WTC11 (cell line): ENCODE measurements around the gene NTN5. TPM values are rescaled to one million over a fixed set of nuclear protein-coding genes. Genes with fewer than 3 reads are reported as not detected.

ENCODE experiments used
- ATAC-seq: fragments of 200-7000 bp; cut with Tn5 transposase; 2 replicates; pipeline ENCODE4 v1.10.0; 2021; ENCODE audit warnings: mild to moderate bottlenecking, moderate library complexity
- CTCF ChIA-PET: fragments of 300-600 bp; sonication (Branson Sonifier 250); formaldehyde crosslinking; loops from one replicate; lab custom pipeline; 2021; ENCODE audit warnings: antibody characterized with exemption; lab: Charles Lee
- POLR2A ChIA-PET: fragments of 350-600 bp; sonication (Branson Sonifier 250); formaldehyde crosslinking; loops from one replicate; lab custom pipeline; 2021; ENCODE audit warnings: antibody characterized with exemption; lab: Charles Lee
- DNase-seq: peaks from one replicate; pipeline ENCODE4 v3.0.0; 2021; ENCODE audit warnings: low spot score
- H3K27ac Mint-ChIP-seq: 2 replicates; pipeline ENCODE4 v1.8.0; 2021; ENCODE audit warnings: mixed read lengths
- H3K27me3 Mint-ChIP-seq: 2 replicates; pipeline ENCODE4 v1.8.0; 2021; ENCODE audit warnings: low read depth, mild to moderate bottlenecking, moderate library complexity, mixed read lengths
- H3K36me3 Mint-ChIP-seq: 2 replicates; pipeline ENCODE4 v1.8.0; 2021; ENCODE audit warnings: mixed read lengths
- H3K4me1 Mint-ChIP-seq: 2 replicates; pipeline ENCODE4 v1.8.0; 2022; ENCODE audit warnings: mixed read lengths
- H3K4me3 Mint-ChIP-seq: 2 replicates; pipeline ENCODE4 v1.8.0; 2021; ENCODE audit warnings: mild to moderate bottlenecking, moderate library complexity, mixed read lengths
- H3K9me3 Mint-ChIP-seq: 2 replicates; pipeline ENCODE4 v1.8.0; 2021; ENCODE audit warnings: mixed read lengths
- CDX4 ChIP-seq: fragments of 250-450 bp; sonication (Bioruptor Pico); IDR thresholded peaks from 2 replicates; pipeline ENCODE4 v1.9.0; 2021; ENCODE audit warnings: moderate library complexity, mild to moderate bottlenecking, inconsistent platforms, borderline replicate concordance
- CREB1 ChIP-seq: sonication (generic); formaldehyde crosslinking; IDR thresholded peaks from 2 replicates; pipeline ENCODE4 v1.8.0; 2023; ENCODE audit warnings: mild to moderate bottlenecking, missing genetic modification reagents
- CREM ChIP-seq: sonication (generic); formaldehyde crosslinking; IDR thresholded peaks from 2 replicates; pipeline ENCODE4 v1.8.1; 2022; ENCODE audit warnings: mild to moderate bottlenecking, missing genetic modification reagents, moderate library complexity
- E2F4 ChIP-seq: sonication (generic); formaldehyde crosslinking; IDR thresholded peaks from 2 replicates; pipeline ENCODE4 v1.8.1; 2022; ENCODE audit warnings: low read depth, mild to moderate bottlenecking, moderate library complexity, missing genetic modification reagents, borderline replicate concordance
- E2F5 ChIP-seq: sonication (generic); formaldehyde crosslinking; IDR thresholded peaks from 2 replicates; pipeline ENCODE4 v1.8.1; 2022; ENCODE audit warnings: mild to moderate bottlenecking, moderate library complexity, missing genetic modification reagents
- EMX1 ChIP-seq: fragments of 250-450 bp; sonication (Bioruptor Pico); IDR thresholded peaks from 2 replicates; pipeline ENCODE4 v1.8.0; 2021; ENCODE audit warnings: mild to moderate bottlenecking
- ETV6 ChIP-seq: sonication (generic); formaldehyde crosslinking; IDR thresholded peaks from 2 replicates; pipeline ENCODE4 v1.8.1; 2022; ENCODE audit warnings: mild to moderate bottlenecking, missing genetic modification reagents
- FOXJ3 ChIP-seq: sonication (generic); formaldehyde crosslinking; IDR thresholded peaks from 2 replicates; pipeline ENCODE4 v1.9.0; 2021; ENCODE audit warnings: missing genetic modification reagents, mild to moderate bottlenecking, borderline replicate concordance
- MXD4 ChIP-seq: fragments of 250-450 bp; sonication (Bioruptor Pico); IDR thresholded peaks from 2 replicates; pipeline ENCODE4 v1.8.0; 2021; ENCODE audit warnings: mild to moderate bottlenecking, moderate library complexity, borderline replicate concordance
- NFATC4 ChIP-seq: fragments of 250-450 bp; sonication (Bioruptor Pico); IDR thresholded peaks from 2 replicates; pipeline ENCODE4 v1.9.0; 2021; ENCODE audit warnings: mild to moderate bottlenecking
- NFYB ChIP-seq: sonication (generic); formaldehyde crosslinking; conservative IDR thresholded peaks from 2 replicates; pipeline ENCODE4 v1.8.0; 2022; ENCODE audit warnings: low read depth, missing genetic modification reagents
- PRDM15 ChIP-seq: sonication (generic); formaldehyde crosslinking; IDR thresholded peaks from 2 replicates; pipeline ENCODE4 v1.8.0; 2022; ENCODE audit warnings: missing genetic modification reagents
- PREB ChIP-seq: sonication (generic); formaldehyde crosslinking; IDR thresholded peaks from 2 replicates; pipeline ENCODE4 v1.8.1; 2022; ENCODE audit warnings: mild to moderate bottlenecking, missing genetic modification reagents, moderate library complexity, borderline replicate concordance
- SMAD3 ChIP-seq: sonication (generic); formaldehyde crosslinking; IDR thresholded peaks from 2 replicates; pipeline ENCODE4 v1.8.0; 2022; ENCODE audit warnings: missing genetic modification reagents, mild to moderate bottlenecking, borderline replicate concordance
- USF1 ChIP-seq: sonication (generic); formaldehyde crosslinking; IDR thresholded peaks from 2 replicates; pipeline ENCODE4 v1.8.0; 2022; ENCODE audit warnings: mild to moderate bottlenecking, missing genetic modification reagents
- USF2 ChIP-seq: sonication (generic); formaldehyde crosslinking; IDR thresholded peaks from 2 replicates; pipeline ENCODE4 v1.8.1; 2023; ENCODE audit warnings: mild to moderate bottlenecking, missing genetic modification reagents, moderate library complexity
- ZBTB43 ChIP-seq: sonication (generic); formaldehyde crosslinking; IDR thresholded peaks from 2 replicates; pipeline ENCODE4 v1.8.1; 2023; ENCODE audit warnings: mild to moderate bottlenecking, missing genetic modification reagents
- ZNF138 ChIP-seq: sonication (generic); formaldehyde crosslinking; conservative IDR thresholded peaks from 2 replicates; pipeline ENCODE4 v1.8.1; 2022; ENCODE audit warnings: mild to moderate bottlenecking, moderate library complexity, missing genetic modification reagents
- ZNF263 ChIP-seq: sonication (generic); formaldehyde crosslinking; IDR thresholded peaks from 2 replicates; pipeline ENCODE4 v1.8.1; 2022; ENCODE audit warnings: low read depth, mild to moderate bottlenecking, moderate library complexity, missing genetic modification reagents
- ZNF317 ChIP-seq: sonication (generic); formaldehyde crosslinking; IDR thresholded peaks from 2 replicates; pipeline ENCODE4 v1.8.1; 2023; ENCODE audit warnings: low read depth, mild to moderate bottlenecking, moderate library complexity, missing genetic modification reagents, borderline replicate concordance
- ZNF423 ChIP-seq: fragments of 250-450 bp; sonication (Bioruptor Pico); IDR thresholded peaks from 2 replicates; pipeline ENCODE4 v2.1.2; 2022; ENCODE audit warnings: mild to moderate bottlenecking, moderate library complexity
- ZSCAN18 ChIP-seq: fragments of 250-450 bp; sonication (Bioruptor Pico); IDR thresholded peaks from 2 replicates; pipeline ENCODE4 v2.1.2; 2022; ENCODE audit warnings: mild to moderate bottlenecking, moderate library complexity
- total RNA-seq: library from RNA; stranded (reverse); gene quantifications from 3 replicates; pipeline ENCODE4 v1.2.3, GENCODE V29; 2021

The NTN5 gene
- total RNA-seq, 1 experiment from 2014 or later = 0.28 TPM

- TF ChIP-seq PRDM15 (CRISPR knock-in tag) (no peak), E2F4 (no peak), ZNF317 (CRISPR knock-in tag) (no peak), USF1 (CRISPR knock-in tag) (no peak), PREB (CRISPR knock-in tag) (no peak)
- TF ChIP-seq, all 79 proteins: peak for 0
Observed at GRCh38 chr19:48678201-48678600, 5.4 kb upstream of the NTN5 start (continued).

- POLR2A ChIA-PET = no interaction called here
- DNase-seq (no peak), ATAC-seq (no peak)
- Mint-ChIP-seq H3K36me3 (no peaks in the 10 kb centered on the region), H3K9me3 (no peaks in the 10 kb centered on the region), H3K27ac (no peak overlapping the region), H3K4me3 (no peak overlapping the region), H3K27me3 (peaks cover 15% of the 10 kb centered on the region), H3K4me1 (peaks cover 26% of the 10 kb centered on the region)
- CTCF ChIA-PET = interaction anchor here (1.0 to 4.0 kb wide), 6 partner anchors 19 to 749 kb away, joined by 3 to 56 read pairs (median 14); partner anchors contain the start of gene FUT2
- TF ChIP-seq USF2 (no peak), FOXJ3 (CRISPR knock-in tag) (no peak), NFYB (CRISPR knock-in tag) (no peak), ZSCAN18 (CRISPR knock-in tag) (no peak), PREB (CRISPR knock-in tag) (no peak), E2F5 (CRISPR knock-in tag) (no peak), CREB1 (CRISPR knock-in tag) (no peak), CREM (CRISPR knock-in tag) (no peak), NFATC4 (CRISPR knock-in tag) (no peak), ZBTB43 (CRISPR knock-in tag) (no peak), EMX1 (CRISPR knock-in tag) (no peak), ZNF138 (CRISPR knock-in tag) (no peak), ZNF423 (CRISPR knock-in tag) (no peak), SMAD3 (CRISPR knock-in tag) (no peak), CDX4 (no peak), MXD4 (no peak), ETV6 (no peak), ZNF263 (CRISPR knock-in tag) (no peak)
Observed at GRCh38 chr19:48676887-48677286, 4.1 kb upstream of the NTN5 start.
